Measurements from ENCODE around the gene FBXO24.

Gene FBXO24

DNA sequence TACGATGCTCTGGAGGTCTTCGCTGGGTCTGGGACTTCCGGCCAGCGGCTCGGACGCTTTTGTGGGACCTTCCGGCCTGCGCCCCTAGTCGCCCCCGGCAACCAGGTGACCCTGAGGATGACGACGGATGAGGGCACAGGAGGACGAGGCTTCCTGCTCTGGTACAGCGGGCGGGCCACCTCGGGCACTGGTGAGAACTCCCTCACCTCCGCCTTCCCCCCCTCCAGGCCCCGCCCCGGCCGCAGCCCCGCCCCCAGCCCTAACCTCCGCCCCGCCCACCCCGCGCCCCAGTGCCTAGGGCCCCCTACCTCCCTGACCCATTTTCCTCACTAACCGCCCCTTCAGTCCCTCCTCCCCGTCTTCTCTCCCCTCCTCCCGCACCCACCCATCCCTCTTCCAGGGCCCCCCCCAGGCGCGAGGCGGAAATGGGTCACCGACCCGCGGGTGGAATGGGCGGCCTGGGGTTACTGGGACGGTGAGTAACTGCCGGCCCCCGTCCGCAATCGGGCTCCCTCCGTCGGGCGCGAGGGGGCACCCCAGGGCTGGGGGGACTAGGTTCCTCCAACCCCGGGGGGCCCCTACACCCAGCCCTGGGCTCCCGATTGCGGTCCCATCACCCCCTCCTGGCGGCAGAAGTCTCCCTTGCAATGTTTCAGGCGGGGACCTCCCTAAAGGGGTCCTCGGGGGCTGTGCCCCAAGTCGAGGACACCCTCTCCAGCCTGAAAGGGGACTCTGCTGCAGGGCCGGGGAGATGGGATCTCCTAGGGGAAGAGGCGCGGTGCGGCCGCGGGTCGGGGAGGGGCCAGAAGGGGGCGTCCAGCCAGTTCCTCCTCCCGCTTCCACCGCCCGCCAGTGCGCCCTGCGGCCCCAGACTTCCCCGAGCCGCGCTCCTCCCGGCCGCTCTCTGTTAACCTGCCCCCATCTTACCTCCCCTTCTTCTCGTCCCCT, 18.2 kb downstream of the FBXO24 start:
- peak overlapping the region; percentile 97 for H2BK15ac ChIP-seq (ENCODE audit: low read length)
- H2AFZ ChIP-seq (ENCODE audit: low read length), result peak overlapping the region; percentile 79
- no peak overlapping the region for H4K91ac ChIP-seq (ENCODE audit: low read depth, low read length, poor library complexity)
- DNase-seq (ENCODE audit: low spot score), result no peak
- peak overlapping the region; percentile 44 for H3K9ac ChIP-seq (ENCODE audit: low read depth, low read length, poor library complexity)
- peak overlapping the region; percentile 98 for H3K23ac ChIP-seq (ENCODE audit: low read depth, low read length, poor library complexity)
- H2AK5ac ChIP-seq (ENCODE audit: low read depth, low read length), result peak overlapping the region; percentile 49
- H3K14ac ChIP-seq (ENCODE audit: low read length), result no peak overlapping the region
- H3K79me1 ChIP-seq (ENCODE audit: low read depth, low read length), result peaks cover 9% of the 10 kb centered on the region
- WGBS, 2 donors (ENCODE audit: extremely low coverage in 2 of 2, insufficient read length in 2 of 2, insufficient replicate concordance in 1 of 2), result no CpG with 5 or more reads among the region's 70 CpGs
- H3K36me3 ChIP-seq (replicated peaks in 1 of 2; ENCODE audit: control insufficient read depth in 2 of 2, insufficient read depth in 2 of 2, low read length in 2 of 2), result no peaks in the 10 kb centered on the region
- peaks cover 25 to 34% of the 10 kb centered on the region in 2 donors for H3K4me1 ChIP-seq (ENCODE audit: control insufficient read depth in 2 of 2, insufficient read depth in 1 of 2, low read depth in 1 of 2, low read length in 2 of 2)
- peak overlapping the region; percentile 63 for H2BK5ac ChIP-seq (ENCODE audit: low read length)
- H3K4ac ChIP-seq (ENCODE audit: low read length), result no peak overlapping the region
- no peak overlapping the region for H2BK12ac ChIP-seq (ENCODE audit: low read length)
- peak overlapping the region; percentile 64 for H3K27ac ChIP-seq (replicated peaks; ENCODE audit: low read length)
- H3K4me3 ChIP-seq (ENCODE audit: low read length in 2 of 2), result peak overlapping the region; percentile 50 to 77
- H4K8ac ChIP-seq (ENCODE audit: low read depth, low read length), result no peak overlapping the region
- peaks cover 0 to 26% (median 4%) of the 10 kb centered on the region in 3 experiments for H3K27me3 ChIP-seq (ENCODE audit: control insufficient read depth in 3 of 3, insufficient read depth in 3 of 3, low read depth in 1 of 3, low read length in 3 of 3)
- no peak overlapping the region for H2BK120ac ChIP-seq (ENCODE audit: low read depth, low read length)
- no peaks in the 10 kb centered on the region for H3K9me3 ChIP-seq (replicated peaks in 1 of 2; ENCODE audit: control insufficient read depth in 2 of 2, insufficient read depth in 1 of 2, low read depth in 1 of 2, low read length in 2 of 2)
- H3K18ac ChIP-seq (ENCODE audit: low read length), result peak overlapping the region; percentile 94
- peak overlapping the region; percentile 96 for H3K4me2 ChIP-seq (ENCODE audit: insufficient read depth, low read length, poor library complexity, severe bottlenecking)

DNA sequence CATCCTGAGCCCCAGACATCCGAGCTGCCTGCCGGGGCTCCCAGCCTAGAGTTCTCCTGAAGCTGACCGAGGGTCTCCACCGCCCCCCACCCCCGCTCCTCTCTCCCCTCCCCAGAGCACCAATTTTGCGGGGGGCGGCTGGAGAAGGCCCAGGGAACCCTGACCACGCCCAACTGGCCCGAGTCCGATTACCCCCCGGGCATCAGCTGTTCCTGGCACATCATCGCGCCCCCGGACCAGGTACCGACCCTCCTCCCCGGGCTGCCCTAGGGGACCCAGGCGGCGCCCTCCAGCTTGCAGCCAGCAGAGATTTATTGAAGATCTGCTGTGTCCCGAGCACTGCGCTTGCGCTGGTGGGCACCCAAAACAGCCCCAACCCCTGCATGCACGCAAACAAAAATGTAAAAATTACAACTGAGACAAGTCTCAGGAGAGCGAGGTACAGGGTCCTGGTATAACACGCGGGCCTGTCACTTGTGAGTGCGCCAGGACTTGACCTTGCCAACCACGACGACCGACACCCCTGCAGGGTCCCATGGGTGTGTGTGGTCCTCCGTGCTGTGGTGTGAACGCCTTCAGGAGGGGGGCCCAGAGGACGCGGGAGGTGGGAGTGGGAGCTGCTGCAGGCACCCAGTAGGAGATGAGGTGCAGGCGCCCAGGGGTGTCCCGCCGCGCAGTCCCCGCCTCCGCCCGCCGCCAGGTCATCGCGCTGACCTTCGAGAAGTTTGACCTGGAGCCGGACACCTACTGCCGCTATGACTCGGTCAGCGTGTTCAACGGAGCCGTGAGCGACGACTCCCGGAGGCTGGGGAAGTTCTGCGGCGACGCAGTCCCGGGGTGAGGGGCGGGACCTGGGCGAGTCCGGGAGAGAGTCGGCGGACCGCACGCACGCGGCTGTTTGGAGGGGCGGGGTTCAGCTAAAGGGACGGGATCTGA, 19.1 kb downstream of the FBXO24 start:
- Histone ChIP-seq H3K4me1 (ENCODE audit: control insufficient read depth in 2 of 2, insufficient read depth in 1 of 2, low read depth in 1 of 2, low read length in 2 of 2) (peaks cover 25 to 31% of the 10 kb centered on the region in 2 donors), H3K4ac (ENCODE audit: low read length) (no peak overlapping the region), H3K79me1 (ENCODE audit: low read depth, low read length) (peaks cover 7% of the 10 kb centered on the region), H3K9me3 (replicated peaks in 1 of 2; ENCODE audit: control insufficient read depth in 2 of 2, insufficient read depth in 1 of 2, low read depth in 1 of 2, low read length in 2 of 2) (no peaks in the 10 kb centered on the region), H2BK12ac (ENCODE audit: low read length) (peak overlapping the region; percentile 22), H3K9ac (ENCODE audit: low read depth, low read length, poor library complexity) (peak overlapping the region; percentile 44), H3K18ac (ENCODE audit: low read length) (peak overlapping the region; percentile 83), H3K27me3 (ENCODE audit: control insufficient read depth in 3 of 3, insufficient read depth in 3 of 3, low read depth in 1 of 3, low read length in 3 of 3) (peaks cover 0 to 26% (median 4%) of the 10 kb centered on the region in 3 experiments), H3K4me2 (ENCODE audit: insufficient read depth, low read length, poor library complexity, severe bottlenecking) (peak overlapping the region; percentile 96), H4K91ac (ENCODE audit: low read depth, low read length, poor library complexity) (no peak overlapping the region), H4K8ac (ENCODE audit: low read depth, low read length) (no peak overlapping the region), H2AFZ (ENCODE audit: low read length) (peak overlapping the region; percentile 79), H3K23ac (ENCODE audit: low read depth, low read length, poor library complexity) (peak overlapping the region; percentile 98), H3K36me3 (replicated peaks in 1 of 2; ENCODE audit: control insufficient read depth in 2 of 2, insufficient read depth in 2 of 2, low read length in 2 of 2) (no peaks in the 10 kb centered on the region), H2BK120ac (ENCODE audit: low read depth, low read length) (no peak overlapping the region), H3K14ac (ENCODE audit: low read length) (peak overlapping the region; percentile 38), H2BK5ac (ENCODE audit: low read length) (peak overlapping the region; percentile 53), H3K27ac (replicated peaks; ENCODE audit: low read length) (no peak overlapping the region), H2BK15ac (ENCODE audit: low read length) (no peak overlapping the region), H2AK5ac (ENCODE audit: low read depth, low read length) (peak overlapping the region; percentile 95), H3K4me3 (ENCODE audit: low read length in 2 of 2) (peak overlapping the region; percentile 50 to 77)
- no CpG with 5 or more reads among the region's 68 CpGs for WGBS, 2 donors (ENCODE audit: extremely low coverage in 2 of 2, insufficient read length in 2 of 2, insufficient replicate concordance in 1 of 2)
- no peak for DNase-seq (ENCODE audit: low spot score)

DNA sequence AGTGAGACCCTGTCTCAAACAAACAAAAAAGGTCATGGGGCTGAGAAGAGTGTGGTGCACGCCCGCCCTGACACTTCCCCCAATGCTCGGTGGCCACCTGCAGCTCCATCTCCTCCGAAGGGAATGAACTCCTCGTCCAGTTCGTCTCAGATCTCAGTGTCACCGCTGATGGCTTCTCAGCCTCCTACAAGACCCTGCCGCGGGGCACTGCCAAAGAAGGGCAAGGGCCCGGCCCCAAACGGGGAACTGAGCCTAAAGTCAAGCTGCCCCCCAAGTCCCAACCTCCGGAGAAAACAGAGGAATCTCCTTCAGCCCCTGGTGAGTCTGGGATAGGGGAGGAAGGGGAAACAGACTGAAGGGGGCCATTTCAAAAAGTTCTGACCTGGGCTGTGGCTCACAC, 20.2 kb downstream of the FBXO24 start:
- no peak overlapping the region for H3K9ac ChIP-seq (ENCODE audit: low read depth, low read length, poor library complexity)
- no peak overlapping the region for H2BK12ac ChIP-seq (ENCODE audit: low read length)
- no peak for DNase-seq (ENCODE audit: low spot score)
- WGBS, 2 donors (ENCODE audit: extremely low coverage in 2 of 2, insufficient read length in 2 of 2, insufficient replicate concordance in 1 of 2), result no CpG with 5 or more reads among the region's 12 CpGs
- no peak overlapping the region for H4K91ac ChIP-seq (ENCODE audit: low read depth, low read length, poor library complexity)
- H2BK5ac ChIP-seq (ENCODE audit: low read length), result no peak overlapping the region
- no peak overlapping the region for H4K8ac ChIP-seq (ENCODE audit: low read depth, low read length)
- no peaks in the 10 kb centered on the region for H3K9me3 ChIP-seq (replicated peaks in 1 of 2; ENCODE audit: control insufficient read depth in 2 of 2, insufficient read depth in 1 of 2, low read depth in 1 of 2, low read length in 2 of 2)
- H3K4me3 ChIP-seq (ENCODE audit: low read length in 2 of 2), result no peak overlapping the region
- H3K18ac ChIP-seq (ENCODE audit: low read length), result peak overlapping the region; percentile 83
- no peak overlapping the region for H3K14ac ChIP-seq (ENCODE audit: low read length)
- no peak overlapping the region for H3K4ac ChIP-seq (ENCODE audit: low read length)
- no peak overlapping the region for H2AK5ac ChIP-seq (ENCODE audit: low read depth, low read length)
- H3K4me2 ChIP-seq (ENCODE audit: insufficient read depth, low read length, poor library complexity, severe bottlenecking), result no peak overlapping the region
- H2BK15ac ChIP-seq (ENCODE audit: low read length), result no peak overlapping the region
- H3K79me1 ChIP-seq (ENCODE audit: low read depth, low read length), result peaks cover 7% of the 10 kb centered on the region
- no peak overlapping the region for H2AFZ ChIP-seq (ENCODE audit: low read length)
- H2BK120ac ChIP-seq (ENCODE audit: low read depth, low read length), result no peak overlapping the region
- H3K4me1 ChIP-seq (ENCODE audit: control insufficient read depth in 2 of 2, insufficient read depth in 1 of 2, low read depth in 1 of 2, low read length in 2 of 2), result peaks cover 24 to 27% of the 10 kb centered on the region in 2 donors
- no peaks in the 10 kb centered on the region for H3K36me3 ChIP-seq (replicated peaks in 1 of 2; ENCODE audit: control insufficient read depth in 2 of 2, insufficient read depth in 2 of 2, low read length in 2 of 2)
- H3K23ac ChIP-seq (ENCODE audit: low read depth, low read length, poor library complexity), result no peak overlapping the region
- peaks cover 0 to 26% (median 4%) of the 10 kb centered on the region in 3 experiments for H3K27me3 ChIP-seq (ENCODE audit: control insufficient read depth in 3 of 3, insufficient read depth in 3 of 3, low read depth in 1 of 3, low read length in 3 of 3)
- H3K27ac ChIP-seq (replicated peaks; ENCODE audit: low read length), result no peak overlapping the region
